Astrocyte (in vitro differentiated cells and primary cell): ENCODE measurements around the gene SUSD3. TPM values are rescaled to one million over a fixed set of nuclear protein-coding genes. Genes with fewer than 3 reads are reported as not detected.

Source experiments
- DNase-seq: peaks from one replicate; pipeline ENCODE4 v3.0.0-alpha.2; 2010; ENCODE audit warnings: low read depth
- FAIRE-seq: peaks from 2 replicates; lab custom pipeline; 2011; peaks lifted over from hg19 to GRCh38; lab: Jason Lieb, UNC
- H2AFZ ChIP-seq: 2 replicates; pipeline ENCODE4 v1.6.0; 2012; ENCODE audit warnings: low read depth, low read length, inconsistent platforms
- H3K27ac ChIP-seq: 2 replicates; pipeline ENCODE4 v1.5.1; 2011; ENCODE audit warnings: low read depth, low read length, inconsistent platforms
- H3K27me3 ChIP-seq: 2 replicates; pipeline ENCODE4 v1.6.0; 2011; ENCODE audit warnings: low read length, inconsistent platforms; ENCODE audit not compliant: insufficient read depth
- H3K36me3 ChIP-seq: 2 replicates; pipeline ENCODE4 v1.5.1; 2011; ENCODE audit warnings: low read length, inconsistent platforms; ENCODE audit not compliant: insufficient read depth
- H3K4me1 ChIP-seq: 2 replicates; pipeline ENCODE4 v1.5.1; 2011; ENCODE audit warnings: low read length, inconsistent platforms; ENCODE audit not compliant: insufficient read depth
- H3K4me2 ChIP-seq: 2 replicates; pipeline ENCODE4 v1.6.0; 2012; ENCODE audit warnings: low read length, inconsistent platforms
- H3K4me3 ChIP-seq: 2 replicates; pipeline ENCODE4 v1.5.1; 2011; ENCODE audit warnings: low read depth, mild to moderate bottlenecking, low read length, inconsistent platforms; ENCODE audit not compliant: insufficient read depth
- H3K79me2 ChIP-seq: 2 replicates; pipeline ENCODE4 v1.6.0; 2012; ENCODE audit warnings: mild to moderate bottlenecking, low read length, inconsistent platforms; ENCODE audit not compliant: insufficient read depth
- H3K9ac ChIP-seq: 2 replicates; pipeline ENCODE4 v1.6.0; 2012; ENCODE audit warnings: mild to moderate bottlenecking, low read length, inconsistent platforms
- H3K9me3 ChIP-seq: 2 replicates; pipeline ENCODE4 v1.5.1; 2012; ENCODE audit warnings: low read depth, mild to moderate bottlenecking, low read length, inconsistent platforms; ENCODE audit not compliant: insufficient read depth
- H4K20me1 ChIP-seq: 2 replicates; pipeline ENCODE4 v1.6.0; 2012; ENCODE audit warnings: low read length, inconsistent platforms; ENCODE audit not compliant: insufficient read depth
- H3K27ac Mint-ChIP-seq: one replicate; pipeline ENCODE4 v1.8.0; 2021; ENCODE audit warnings: mild to moderate bottlenecking, mixed read lengths; ENCODE audit not compliant: unreplicated experiment
- H3K27me3 Mint-ChIP-seq: one replicate; pipeline ENCODE4 v1.8.0; 2021; ENCODE audit warnings: low read depth, mixed read lengths; ENCODE audit not compliant: unreplicated experiment
- H3K36me3 Mint-ChIP-seq: one replicate; pipeline ENCODE4 v1.8.0; 2021; ENCODE audit warnings: low read depth, mixed read lengths; ENCODE audit not compliant: unreplicated experiment
- H3K4me1 Mint-ChIP-seq: one replicate; pipeline ENCODE4 v1.8.0; 2021; ENCODE audit warnings: low read depth, mixed read lengths; ENCODE audit not compliant: unreplicated experiment
- H3K4me3 Mint-ChIP-seq: one replicate; pipeline ENCODE4 v1.8.0; 2021; ENCODE audit warnings: mild to moderate bottlenecking, moderate library complexity, mixed read lengths; ENCODE audit not compliant: unreplicated experiment
- H3K9me3 Mint-ChIP-seq: one replicate; pipeline ENCODE4 v1.8.0; 2021; ENCODE audit warnings: mild to moderate bottlenecking, mixed read lengths; ENCODE audit not compliant: unreplicated experiment
- CTCF ChIP-seq: IDR thresholded peaks from 2 replicates; pipeline ENCODE4 v1.5.1; 2011; ENCODE audit warnings: low read depth, mild to moderate bottlenecking, inconsistent platforms, low read length, moderate library complexity; ENCODE audit not compliant: insufficient read depth
- EZH2 ChIP-seq: IDR thresholded peaks from 2 replicates; pipeline ENCODE4 v1.6.1; 2012; ENCODE audit warnings: mild to moderate bottlenecking, low read length, inconsistent platforms; ENCODE audit not compliant: insufficient read depth
- total RNA-seq: library from RNA; stranded (reverse); gene quantifications from 2 replicates; pipeline ENCODE4 v1.2.1, GENCODE V29; 2021

SUSD3 gene
- total RNA-seq, 1 donor from 2014 or later: not detected

DNA sequence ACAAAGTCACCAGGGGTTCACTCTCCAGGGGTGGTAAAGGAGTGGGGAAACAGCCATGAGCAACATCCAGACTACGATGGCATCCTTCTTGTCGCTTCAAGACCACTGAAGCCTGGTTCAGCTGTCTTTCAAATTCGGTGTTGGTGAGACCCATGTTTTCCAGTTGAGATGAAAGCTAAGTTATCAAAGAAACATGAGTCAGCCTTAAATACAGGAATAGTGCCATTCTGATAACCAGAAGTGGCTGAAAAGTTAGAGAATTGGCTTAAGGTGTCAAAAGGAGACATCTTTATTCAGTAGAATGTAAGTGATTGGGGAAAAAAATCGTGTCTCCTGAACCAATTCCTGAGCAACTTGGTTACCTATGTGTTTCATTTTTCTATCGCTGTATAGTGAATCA is 30.5 kb downstream of the SUSD3 start:
- TF ChIP-seq EZH2 (no peak), CTCF (no peak)
- H3K27ac Mint-ChIP-seq: no peak overlapping the region
- Histone ChIP-seq H3K9ac (no peak overlapping the region), H3K27me3 (no peaks in the 10 kb centered on the region), H3K27ac (no peak overlapping the region), H3K4me1 (peaks cover 6% of the 10 kb centered on the region), H4K20me1 (no peaks in the 10 kb centered on the region), H3K4me3 (no peak overlapping the region), H3K9me3 (peaks cover 14% of the 10 kb centered on the region), H3K36me3 (no peaks in the 10 kb centered on the region), H3K4me2 (no peak overlapping the region), H2AFZ (no peak overlapping the region), H3K79me2 (no peaks in the 10 kb centered on the region)
- FAIRE-seq (no peak), DNase-seq (no peak)
- peaks cover 9% of the 10 kb centered on the region for H3K4me1 Mint-ChIP-seq
- no peak overlapping the region for H3K4me3 Mint-ChIP-seq
- peaks cover 29% of the 10 kb centered on the region for H3K9me3 Mint-ChIP-seq
- H3K27me3 Mint-ChIP-seq: no peaks in the 10 kb centered on the region
- H3K36me3 Mint-ChIP-seq: peaks cover 7% of the 10 kb centered on the region

- Histone ChIP-seq H2AFZ (no peak overlapping the region), H3K36me3 (no peaks in the 10 kb centered on the region), H3K27ac (no peak overlapping the region), H3K79me2 (no peaks in the 10 kb centered on the region), H3K4me3 (no peak overlapping the region), H3K27me3 (no peaks in the 10 kb centered on the region), H4K20me1 (no peaks in the 10 kb centered on the region), H3K4me2 (no peak overlapping the region), H3K9me3 (peaks cover 14% of the 10 kb centered on the region), H3K9ac (no peak overlapping the region), H3K4me1 (peaks cover 6% of the 10 kb centered on the region)
- TF ChIP-seq EZH2 (no peak), CTCF (no peak)
- Mint-ChIP-seq H3K9me3 (peaks cover 29% of the 10 kb centered on the region), H3K4me1 (peaks cover 9% of the 10 kb centered on the region), H3K27ac (no peak overlapping the region), H3K36me3 (peaks cover 7% of the 10 kb centered on the region), H3K27me3 (no peaks in the 10 kb centered on the region), H3K4me3 (no peak overlapping the region)
- FAIRE-seq (no peak), DNase-seq (no peak)
These were observed 31.0 kb downstream of the SUSD3 start for GRCh38 chr9:93089481-93089991.

DNA sequence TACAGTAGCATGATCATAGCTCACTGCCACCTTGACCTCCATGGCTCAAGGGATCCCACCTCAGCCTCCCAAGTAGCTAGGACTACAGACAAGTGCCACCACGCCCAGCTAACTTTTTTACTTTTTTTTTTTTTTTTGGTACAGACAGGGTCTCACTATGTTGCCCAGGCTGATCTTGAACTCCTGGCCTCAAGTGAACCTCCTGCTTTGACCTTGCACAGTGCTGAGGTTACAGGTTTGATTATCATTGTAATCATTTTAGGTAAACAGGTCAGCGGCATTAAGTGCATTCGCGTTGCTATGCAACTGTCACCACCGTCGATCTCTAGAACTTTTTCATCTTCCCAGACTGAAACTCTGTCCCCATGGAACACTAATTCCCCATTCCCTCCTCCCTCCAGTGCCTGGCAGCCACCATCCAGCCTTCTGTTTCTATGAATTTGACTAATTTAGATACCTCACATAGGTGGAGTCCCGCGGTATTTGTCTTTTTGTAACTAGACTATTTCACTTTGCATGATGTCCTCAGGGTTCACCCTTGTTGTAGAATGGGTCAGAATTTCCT is 31.7 kb downstream of the SUSD3 start:
- no peaks in the 10 kb centered on the region for H3K27me3 Mint-ChIP-seq
- no peaks in the 10 kb centered on the region for H3K79me2 ChIP-seq
- no peak for DNase-seq
- H3K27ac ChIP-seq: no peak overlapping the region
- peaks cover 29% of the 10 kb centered on the region for H3K9me3 Mint-ChIP-seq
- no peak overlapping the region for H3K4me2 ChIP-seq
- no peak overlapping the region for H3K4me3 ChIP-seq
- H3K4me3 Mint-ChIP-seq: no peak overlapping the region
- H3K4me1 Mint-ChIP-seq: peaks cover 11% of the 10 kb centered on the region
- H3K9me3 ChIP-seq: peaks cover 14% of the 10 kb centered on the region
- H3K36me3 Mint-ChIP-seq: peaks cover 7% of the 10 kb centered on the region
- H3K27me3 ChIP-seq: no peaks in the 10 kb centered on the region
- no peak overlapping the region for H3K27ac Mint-ChIP-seq
- no peak overlapping the region for H2AFZ ChIP-seq
- H3K9ac ChIP-seq: no peak overlapping the region
- peaks cover 6% of the 10 kb centered on the region for H3K4me1 ChIP-seq
- no peak for FAIRE-seq
- H3K36me3 ChIP-seq: no peaks in the 10 kb centered on the region
- no peak for TF ChIP-seq EZH2
- TF ChIP-seq CTCF: no peak
- H4K20me1 ChIP-seq: no peaks in the 10 kb centered on the region
